Measurements from ENCODE around the gene CEP350.

GRCh38 chr1:180131510-180131909 lies 176.9 kb downstream of the CEP350 start:
- TF ChIP-seq CTCF (IDR thresholded peaks at IDR 0.05) (no peak), POLR2A (IDR thresholded peaks at IDR 0.05) (no peak)

Measured in adrenal gland (tissue), 5 donors.